GM18499 (cell line): ENCODE data around the gene FSIP1.

ENCODE experiments used
- ATAC-seq: cut with Tn5 transposase; IDR thresholded peaks from one replicate; pipeline ENCODE4 v1.9.1; 2021; ENCODE audit warnings: moderate number of reproducible peaks; ENCODE audit not compliant: insufficient read depth, unreplicated experiment

The FSIP1 gene

DNA sequence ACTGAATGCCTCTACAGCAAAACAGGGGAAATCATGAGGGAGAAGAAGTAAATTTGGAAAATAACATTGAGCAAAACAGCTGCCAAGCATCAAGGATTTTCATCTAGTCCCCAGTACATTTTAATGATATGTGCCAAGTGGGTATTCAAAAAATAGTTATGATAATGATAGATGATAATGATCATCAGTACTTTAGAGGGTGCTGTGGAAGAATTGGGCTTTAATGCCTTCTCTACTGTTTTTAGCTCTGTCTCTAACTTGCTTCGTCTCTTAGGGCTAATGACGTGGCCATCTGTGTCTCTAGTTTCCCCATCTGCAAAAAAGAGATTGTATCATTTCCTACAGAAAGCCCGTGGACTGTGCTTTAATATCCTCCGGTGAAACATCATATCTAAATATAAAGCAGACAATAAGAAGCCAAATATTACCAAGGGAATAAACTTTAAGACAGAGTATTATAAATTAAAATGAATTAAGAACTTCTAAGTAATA lies 10.2 kb upstream of the FSIP1 start:
- ATAC-seq, result no peak

DNA sequence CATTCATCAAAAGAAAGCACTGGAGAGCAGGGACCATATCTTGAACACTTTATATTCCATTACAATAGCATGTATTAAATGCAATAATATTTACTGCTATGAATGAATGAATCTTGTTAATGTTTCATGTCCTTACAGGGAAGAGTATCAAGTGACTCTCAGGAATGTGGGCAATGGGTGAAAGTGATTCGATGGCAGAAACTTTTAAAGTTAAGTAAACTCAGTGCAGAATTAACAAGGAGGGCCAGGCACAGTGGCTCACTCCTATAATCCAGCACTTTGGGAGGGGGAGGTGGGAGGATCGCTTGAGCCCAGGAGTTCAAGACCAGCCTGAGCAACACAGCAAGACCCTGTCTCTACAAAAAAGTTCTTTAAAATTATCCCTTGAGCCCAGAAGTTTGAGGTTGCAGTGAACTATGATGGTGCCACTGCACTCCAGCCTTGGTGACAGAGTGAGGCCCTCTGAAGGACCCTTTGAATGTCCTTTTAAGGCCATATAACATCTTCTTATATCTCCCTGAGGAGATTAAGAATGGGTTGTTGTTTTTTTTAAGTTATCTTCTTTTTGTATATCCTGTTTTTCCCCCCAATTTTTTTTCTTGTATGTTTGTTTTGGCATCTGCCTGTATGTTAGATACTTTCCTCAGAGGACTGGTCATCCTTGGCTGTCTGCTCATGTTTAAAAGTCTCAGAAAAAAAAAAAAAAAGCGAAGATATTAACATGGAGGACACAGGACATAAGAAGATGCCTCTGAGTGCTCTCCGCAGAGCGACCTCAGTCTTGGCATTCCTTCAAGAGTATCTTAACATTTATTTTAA lies 9.6 kb upstream of the FSIP1 start:
- no peak for ATAC-seq

- ATAC-seq, result no peak
These were observed 7.1 kb upstream of the FSIP1 start for GRCh38 chr15:39789736-39790135.

GRCh38 chr15:39788800-39789565 lies 6.3 kb upstream of the FSIP1 start:
- ATAC-seq, result no peak

DNA sequence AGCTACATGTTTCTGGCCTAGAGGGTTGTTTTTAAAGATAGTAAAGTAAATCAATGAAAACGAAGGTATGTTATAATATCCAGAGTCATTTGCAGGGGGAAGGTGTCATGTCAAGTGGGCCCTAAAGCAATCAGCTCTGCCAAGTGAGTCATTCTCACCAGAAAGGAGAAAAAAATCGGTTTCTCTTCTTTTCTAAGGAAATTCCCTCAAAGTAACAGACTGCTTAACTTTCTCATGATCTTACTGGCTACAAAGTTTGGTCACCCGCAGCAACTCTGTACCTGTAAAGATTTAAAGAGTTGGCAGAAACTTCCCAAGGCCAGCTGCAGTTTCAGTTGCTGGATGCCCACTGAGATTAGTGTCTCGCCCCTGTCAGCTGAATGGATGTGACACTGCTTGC lies 5.5 kb upstream of the FSIP1 start:
- ATAC-seq, result no peak

DNA sequence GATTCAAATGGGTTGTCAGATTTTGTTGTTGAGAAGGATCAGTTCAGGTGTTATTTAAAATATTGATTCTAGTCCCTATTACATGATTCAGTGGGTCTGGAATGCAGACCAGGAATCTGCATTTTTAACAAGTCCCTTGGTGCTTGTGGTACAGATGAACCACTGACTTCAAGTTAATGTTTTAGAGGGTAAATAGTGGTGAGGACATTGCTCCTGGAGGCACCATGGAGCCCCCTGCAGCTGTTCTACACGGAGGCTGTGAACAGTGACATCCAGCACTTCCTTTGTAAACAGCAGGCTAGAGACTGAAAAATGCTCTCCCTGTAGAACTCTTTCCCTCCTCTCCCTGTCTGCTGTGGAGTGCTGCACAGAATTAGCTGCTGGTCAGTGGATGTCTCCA lies 4.8 kb upstream of the FSIP1 start:
- ATAC-seq, result no peak

- no peak for ATAC-seq
These were observed 3.9 kb upstream of the FSIP1 start for GRCh38 chr15:39786447-39787056.

DNA sequence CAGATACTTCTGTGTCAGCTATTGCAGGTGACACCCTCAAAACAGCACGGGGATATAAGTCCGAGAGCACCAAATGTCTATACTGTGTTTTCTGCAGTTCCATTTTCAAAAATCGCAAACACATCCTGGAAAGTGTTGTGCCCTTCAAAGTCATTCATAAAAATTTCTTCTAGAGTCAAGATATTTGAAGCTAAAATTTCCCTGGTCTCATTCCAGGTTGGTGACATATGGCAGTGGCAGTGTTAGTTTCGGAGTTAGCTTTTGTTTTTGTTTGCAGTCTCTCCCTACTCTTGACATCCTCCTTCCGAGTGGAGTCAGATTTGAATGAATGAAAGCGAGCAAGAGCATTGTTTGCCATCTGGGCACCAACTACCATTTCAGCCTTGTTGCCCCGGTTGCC lies 3.2 kb upstream of the FSIP1 start:
- no peak for ATAC-seq

DNA sequence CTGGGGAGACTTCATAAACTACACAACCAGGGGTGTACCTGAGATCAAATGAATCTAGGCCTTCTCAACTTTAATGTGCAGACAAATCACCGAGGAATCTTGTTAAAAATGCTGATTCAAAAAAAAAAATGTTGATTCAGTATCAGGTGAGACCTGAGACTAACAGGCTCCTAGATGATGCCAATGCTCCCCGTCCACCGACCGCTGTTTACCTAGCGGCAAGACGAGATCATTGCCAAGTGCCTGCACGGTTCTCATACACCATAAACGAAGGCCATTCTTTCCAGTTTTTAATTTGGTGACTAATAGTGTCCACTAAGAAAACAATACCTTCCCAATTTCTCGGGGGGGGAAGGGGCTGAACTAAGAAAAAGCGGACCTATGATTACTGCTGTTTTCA lies 2.5 kb upstream of the FSIP1 start:
- no peak for ATAC-seq

GRCh38 chr15:39784638-39785037 lies 2.0 kb upstream of the FSIP1 start:
- ATAC-seq, result no peak

- no peak for ATAC-seq
These were observed 1.5 kb upstream of the FSIP1 start for GRCh38 chr15:39784125-39784524.

- no peak for ATAC-seq
These were observed 691 bp upstream of the FSIP1 start for GRCh38 chr15:39783244-39783820.

GRCh38 chr15:39781967-39782302 lies 706 bp downstream of the FSIP1 start:
- no peak for ATAC-seq

DNA sequence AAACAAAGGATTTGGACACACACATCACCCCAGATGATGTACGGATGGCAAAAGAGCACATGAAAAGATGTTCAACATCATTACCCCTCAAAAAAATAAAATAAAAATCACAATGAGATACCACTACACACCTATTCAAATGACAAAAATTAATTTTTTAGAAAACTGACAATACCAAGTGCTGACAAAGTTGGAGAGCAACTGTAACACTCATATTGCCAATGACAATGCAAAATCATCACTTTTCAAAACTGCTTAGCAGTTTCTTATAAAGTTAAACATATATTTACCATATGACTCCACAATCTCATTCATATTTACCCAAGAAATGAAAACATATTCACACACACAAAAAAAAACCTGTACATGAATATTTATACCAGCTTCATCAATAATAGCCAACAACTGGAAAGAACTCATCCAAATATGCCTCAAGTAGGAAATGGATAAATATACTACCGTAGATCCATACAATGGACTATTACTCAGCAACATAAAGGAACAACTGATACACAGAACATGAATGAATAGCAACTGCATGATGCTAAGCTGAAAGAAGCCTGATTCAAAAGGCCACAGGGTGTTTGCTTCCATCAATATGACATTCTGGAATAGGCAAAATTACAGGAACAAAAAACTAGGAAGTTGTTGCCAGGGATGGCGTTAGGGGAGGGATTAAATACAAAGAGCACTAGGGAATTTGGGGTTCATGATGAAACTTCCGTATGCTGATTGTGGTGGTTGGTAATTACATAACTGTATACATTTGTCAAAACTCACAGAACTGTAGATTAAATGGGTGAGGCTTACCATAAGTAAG lies 1.3 kb downstream of the FSIP1 start:
- no peak for ATAC-seq

GRCh38 chr15:39778021-39778420 lies 4.6 kb downstream of the FSIP1 start:
- ATAC-seq, result no peak

DNA sequence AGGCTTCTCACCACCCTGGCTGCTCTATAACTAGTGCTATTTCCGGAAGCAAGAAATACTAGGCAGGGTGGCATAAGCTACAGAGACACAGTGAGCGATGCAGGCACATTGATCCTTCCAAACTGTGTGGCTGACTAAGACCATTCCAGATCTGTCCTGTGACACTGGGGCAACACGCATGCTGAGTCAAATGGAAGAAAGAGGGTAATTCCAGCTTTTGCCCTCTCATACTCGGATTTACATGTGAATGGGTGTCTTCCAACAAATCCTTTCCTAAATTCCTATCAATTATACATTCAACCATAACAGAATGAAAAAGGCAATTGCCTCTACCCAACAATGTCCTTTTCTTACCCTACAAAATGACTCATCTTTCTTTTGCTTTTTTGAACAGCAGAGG lies 5.1 kb downstream of the FSIP1 start:
- no peak for ATAC-seq

DNA sequence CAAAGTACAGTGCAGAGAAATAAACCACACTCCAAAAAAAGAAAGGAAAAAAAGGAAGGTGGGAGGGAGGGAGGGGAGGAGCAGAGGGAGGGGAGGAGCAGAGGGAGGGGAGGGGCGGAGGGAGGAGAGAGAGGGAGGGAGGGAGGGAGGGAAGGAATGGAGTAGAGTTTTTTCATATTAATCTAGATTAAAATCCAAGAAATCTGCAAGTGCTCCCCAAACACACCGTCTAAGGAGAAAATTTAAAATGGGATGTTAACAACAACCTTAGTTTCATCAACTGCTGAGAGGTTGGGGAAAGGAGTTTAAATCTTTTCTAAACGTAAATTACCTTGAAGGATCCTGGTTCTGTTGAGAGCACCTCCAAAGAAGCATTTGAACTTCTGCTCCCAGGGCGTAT lies 6.6 kb downstream of the FSIP1 start:
- no peak for ATAC-seq

GRCh38 chr15:39774688-39775267 lies 7.9 kb downstream of the FSIP1 start:
- ATAC-seq, result no peak

GRCh38 chr15:39770748-39771689 lies 11.6 kb downstream of the FSIP1 start:
- ATAC-seq, result no peak
